HepG2 (cell line): ENCODE measurements around the gene ITCH. TPM values are rescaled to one million over a fixed set of nuclear protein-coding genes. Genes with fewer than 3 reads are reported as not detected.

ENCODE experiments used
- ATAC-seq: fragments of 200-7000 bp; cut with Tn5 transposase; 3 replicates; pipeline ENCODE4 v1.9.1; 2020; ENCODE audit warnings: mild to moderate bottlenecking, moderate library complexity
- BruUV-seq: library from RNA; stranded (reverse); fragments of 400-500 nt; replicated peaks from 2 replicates; lab custom pipeline; 2021; lab: Mats Ljungman, UMichigan
- CTCF ChIA-PET: fragments of 300-600 bp; formaldehyde crosslinking; extraction: SDS; loops from one replicate; lab custom pipeline; 2021; ENCODE audit warnings: low total read pairs, inconsistent platforms, low intra/inter-chr PET ratio; lab: Yijun Ruan, JAX
- POLR2A ChIA-PET: fragments of 350-600 bp; sonication (Branson Sonifier 250); formaldehyde crosslinking; loops from one replicate; lab custom pipeline; 2020; ENCODE audit warnings: antibody characterized with exemption, inconsistent platforms; lab: Yijun Ruan, JAX
- DNase-seq: peaks from one replicate; pipeline ENCODE4 v3.0.0-alpha.2; 2015; ENCODE audit warnings: low spot score
- FAIRE-seq: peaks from 3 replicates; lab custom pipeline; 2011; peaks lifted over from hg19 to GRCh38; lab: Jason Lieb, UNC
- H2AFZ ChIP-seq: one replicate; pipeline ENCODE4 v1.6.1; 2011; ENCODE audit warnings: low read length, inconsistent platforms
- H3K27ac ChIP-seq: fragments of 300-600 bp; 3 replicates; pipeline ENCODE4 v1.8.0; 2011; ENCODE audit warnings: mixed run types, mild to moderate bottlenecking, mixed read lengths, low read length, inconsistent platforms; ENCODE audit not compliant: insufficient read depth; ENCODE audit errors: extremely low read length
- H3K27me3 ChIP-seq, 2 experiments: fragments of 200-600 bp in 1 of 2; 2 replicates in 1 of 2; 3 replicates in 1 of 2; pipeline versions ENCODE4 v1.6.0 to v1.8.0; 2011; ENCODE audit warnings: low read length in 2 of 2, mild to moderate bottlenecking in 2 of 2, moderate library complexity in 2 of 2, inconsistent platforms in 1 of 2; ENCODE audit not compliant: insufficient read depth in 2 of 2, control insufficient read depth in 1 of 2
- H3K36me3 ChIP-seq, 2 experiments: fragments of 200-600 bp in 1 of 2; replicated peaks in 1 of 2; 2 replicates in 1 of 2; 3 replicates in 1 of 2; pipeline versions ENCODE4 v1.5.1 to v1.8.0; 2011; ENCODE audit warnings: low read length in 2 of 2, inconsistent platforms in 1 of 2; ENCODE audit not compliant: insufficient read depth in 2 of 2, control insufficient read depth in 1 of 2
- H3K4me1 ChIP-seq: 2 replicates; pipeline ENCODE4 v1.5.1; 2012; ENCODE audit warnings: low read length, inconsistent platforms; ENCODE audit not compliant: insufficient read depth
- H3K4me2 ChIP-seq: 2 replicates; pipeline ENCODE4 v1.6.0; 2011; ENCODE audit warnings: low read depth, low read length, inconsistent platforms
- H3K4me3 ChIP-seq, 3 experiments: fragments of 200-600 bp in 1 of 3; sonication (generic), shearing (Covaris generic) in 1 of 3; replicated peaks in 1 of 3; 2 replicates each; pipeline ENCODE4 v1.5.1; 2011 to 2016; ENCODE audit warnings: low read length in 3 of 3, inconsistent platforms in 2 of 3, low read depth in 2 of 3, mild to moderate bottlenecking in 2 of 3, control low read depth in 1 of 3, mixed read lengths in 1 of 3; ENCODE audit not compliant: insufficient read depth in 1 of 3
- H3K79me2 ChIP-seq: one replicate; pipeline ENCODE4 v1.6.1; 2011; ENCODE audit warnings: low read length, inconsistent platforms; ENCODE audit not compliant: insufficient read depth
- H3K9ac ChIP-seq: 2 replicates; pipeline ENCODE4 v1.6.0; 2011; ENCODE audit warnings: mild to moderate bottlenecking, low read depth, low read length, inconsistent platforms; ENCODE audit not compliant: insufficient read depth
- H3K9me3 ChIP-seq: 2 replicates; pipeline ENCODE4 v1.5.1; 2012; ENCODE audit warnings: mild to moderate bottlenecking, low read length
- H4K20me1 ChIP-seq: 2 replicates; pipeline ENCODE4 v1.6.0; 2011; ENCODE audit warnings: inconsistent platforms, mild to moderate bottlenecking, low read length, moderate library complexity; ENCODE audit not compliant: insufficient read depth
- ATF3 ChIP-seq: sonication (generic); formaldehyde crosslinking; IDR thresholded peaks from 2 replicates; pipeline ENCODE4 v1.4.0; 2020; ENCODE audit warnings: missing genetic modification reagents
- HHEX ChIP-seq: IDR thresholded peaks from 2 replicates; pipeline ENCODE4 v1.6.1; 2016; ENCODE audit warnings: control low read depth
- NR2F6 ChIP-seq, 2 experiments: IDR thresholded peaks; 2 replicates each; pipeline ENCODE4 v1.6.1; 2016; ENCODE audit warnings: antibody characterized with exemption in 1 of 2, mild to moderate bottlenecking in 1 of 2
- ONECUT2 ChIP-seq: sonication (generic); formaldehyde crosslinking; IDR thresholded peaks from 2 replicates; pipeline ENCODE4 v1.4.0; 2020; ENCODE audit warnings: missing genetic modification reagents
- SAP130 ChIP-seq: IDR thresholded peaks from 2 replicates; pipeline ENCODE4 v1.6.1; 2016; ENCODE audit warnings: low read depth
- SMAD9 ChIP-seq: sonication (generic); formaldehyde crosslinking; IDR thresholded peaks from 2 replicates; pipeline ENCODE4 v1.5.1; 2020; ENCODE audit warnings: mild to moderate bottlenecking, missing genetic modification reagents
- SMC3 ChIP-seq: IDR thresholded peaks from 2 replicates; pipeline ENCODE4 v1.6.1; 2011; ENCODE audit warnings: low read length, improper control_type of control experiment
- ZBTB8A ChIP-seq: sonication (generic); formaldehyde crosslinking; IDR thresholded peaks from 2 replicates; pipeline ENCODE4 v1.4.0; 2020; ENCODE audit warnings: mild to moderate bottlenecking, low read depth, missing genetic modification reagents, borderline replicate concordance
- ZNF557 ChIP-seq: sonication (generic); formaldehyde crosslinking; IDR thresholded peaks from 2 replicates; pipeline ENCODE4 v1.4.0; 2020; ENCODE audit warnings: missing genetic modification reagents
- ZSCAN31 ChIP-seq: sonication (generic); formaldehyde crosslinking; IDR thresholded peaks from 2 replicates; pipeline ENCODE4 v1.5.0; 2020; ENCODE audit warnings: low read depth, mild to moderate bottlenecking, missing genetic modification reagents
- ZXDC ChIP-seq: sonication (generic); formaldehyde crosslinking; IDR thresholded peaks from 2 replicates; pipeline ENCODE4 v1.5.0; 2020; ENCODE audit warnings: mild to moderate bottlenecking, missing genetic modification reagents
- WGBS: methylation state at CpG from one replicate; pipeline ENCODE4 v1.1.6; 2017; ENCODE audit warnings: low lambda C conversion rate; 5-methylcytosine and 5-hydroxymethylcytosine counted together
- in situ Hi-C: cut with HindIII; loops from 2 replicates; pipeline ENCODE4 v1.10.0; 2017; ENCODE audit warnings: low pct_unique_long_range_greater_than_20kb; ENCODE audit not compliant: extremely low pct_ligation_motif_present
- intact Hi-C: fragments of 100-400 bp; cut with micrococcal nuclease; formaldehyde crosslinking; loops from one replicate; pipeline ENCODE4 v1.10.0; 2022; ENCODE audit not compliant: unreplicated experiment
- polyA plus RNA-seq, 8 experiments: library from polyadenylated mRNA; depleted of rRNA in 3 of 8; stranded (reverse) in 7 of 8; unstranded in 1 of 8; fragments of >200 nt; fragmentation: Illumina TruSeq in 4 of 8; extraction: Trizol in 4 of 8; gene quantifications; 2 replicates each; pipeline versions ENCODE4 v1.2.1 to v1.2.3, GENCODE V29; 2011 to 2016; ENCODE audit warnings: low read depth in 4 of 8, missing spikeins in 1 of 8, mixed read lengths in 1 of 8; ENCODE audit not compliant: insufficient read depth in 1 of 8
- total RNA-seq, 5 experiments: library from RNA; depleted of rRNA; stranded (reverse); fragments of >200 nt; fragmentation: Illumina TruSeq; extraction: Trizol; gene quantifications; 2 replicates each; pipeline ENCODE4 v1.2.3, GENCODE V29; 2016; ENCODE audit warnings: low read depth in 1 of 5
- TF ChIP-seq, protein P1 (sequence below): sonication (generic); formaldehyde crosslinking; IDR thresholded peaks from 2 replicates; pipeline ENCODE4 v1.4.0; 2020; ENCODE audit warnings: mild to moderate bottlenecking, missing genetic modification reagents, borderline replicate concordance

ITCH gene
- total and polyA plus RNA-seq, 2 of the 13 experiments (the other 11 are each of a cell fraction or from before 2014, with no cell fraction given): 20.5 to 112 TPM

DNA sequence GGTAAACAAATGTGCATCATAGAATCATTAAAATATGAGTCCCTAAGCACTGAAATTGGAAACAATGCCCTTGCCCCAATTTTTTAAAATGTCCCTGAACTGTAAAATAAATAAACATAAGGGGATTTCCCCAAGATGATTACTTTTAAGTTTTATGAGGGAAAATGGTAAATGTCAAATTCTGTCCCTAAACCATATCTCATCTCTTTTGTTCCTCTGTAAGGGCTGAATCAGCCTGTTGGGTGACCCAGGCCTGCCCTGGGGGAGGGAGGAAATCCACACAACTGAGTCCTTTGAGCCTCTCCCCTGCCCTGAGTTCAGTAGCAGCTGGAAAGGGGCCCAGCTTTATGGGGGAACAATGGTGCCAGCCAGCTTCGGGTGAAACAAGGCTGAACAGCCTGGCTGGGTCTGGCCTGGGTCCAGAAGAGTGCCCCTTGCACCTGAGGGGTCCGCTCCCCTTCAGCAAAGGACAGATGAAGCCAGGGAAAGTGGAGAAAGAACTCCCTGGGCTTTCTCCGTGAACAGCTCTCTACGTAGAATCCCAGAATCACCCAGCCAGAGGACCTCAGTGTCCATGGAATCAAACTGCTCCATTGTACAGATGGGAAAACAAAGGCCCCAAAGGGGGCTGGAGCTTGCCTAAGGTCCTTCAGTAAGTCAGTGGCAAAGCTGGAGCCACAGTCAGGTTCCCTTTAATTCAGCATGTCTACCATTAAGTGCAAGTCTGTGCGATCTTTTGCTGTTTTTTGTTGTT lies 28.2 kb upstream of the ITCH start:
- Histone ChIP-seq H3K36me3 (no peaks in the 10 kb centered on the region), H3K27ac (peak overlapping the region; percentile 59), H3K27me3 (no peaks in the 10 kb centered on the region), H3K79me2 (no peaks in the 10 kb centered on the region), H3K4me1 (peaks cover 70% of the 10 kb centered on the region), H3K9ac (peak overlapping the region; percentile 50), H4K20me1 (no peaks in the 10 kb centered on the region), H3K4me2 (peak overlapping the region; percentile 72), H2AFZ (peak overlapping the region; percentile 16), H3K4me3 (peak overlapping the region in 2 of 3 experiments; percentile 3 to 53; a peak in 2 of 6 replicates), H3K9me3 (no peaks in the 10 kb centered on the region)
- intact Hi-C loops: loop anchor here (5.0 kb wide), 1 partner anchor 72 kb away; no protein-coding TSS in a partner anchor
- DNase-seq (peak; percentile 83), ATAC-seq (peak; percentile 50), FAIRE-seq (no peak)
- POLR2A ChIA-PET: interaction anchor here (0.8 to 7.5 kb wide), 13 partner anchors 10 to 491 kb away, joined by 3 to 89 read pairs (median 4); partner anchors contain the start of genes AHCY, ITCH and NCOA6
- WGBS: 27% methylated on average over 5 of the region's 5 CpGs
- in situ Hi-C loops: no loop called here
- CTCF ChIA-PET: no interaction called here
- BruUV-seq: TSS peak; percentile 93
- TF ChIP-seq NR2F6 (IDR thresholded peaks at IDR 0.05) (peak; percentile 45; the same call in 1 of the 2 replicates), NR2F6 (CRISPR knock-in tag; IDR thresholded peaks at IDR 0.05) (peak; percentile 56), SMAD9 (no peak), ZSCAN31 (CRISPR knock-in tag) (no peak), ONECUT2 (no peak), ZNF557 (no peak), HHEX (no peak), ZBTB8A (CRISPR knock-in tag) (no peak), ZXDC (CRISPR knock-in tag) (no peak), SMC3 (no peak), ATF3 (no peak), SAP130 (no peak; the same call in 1 of the 2 replicates)
- TF ChIP-seq, protein P1, sequence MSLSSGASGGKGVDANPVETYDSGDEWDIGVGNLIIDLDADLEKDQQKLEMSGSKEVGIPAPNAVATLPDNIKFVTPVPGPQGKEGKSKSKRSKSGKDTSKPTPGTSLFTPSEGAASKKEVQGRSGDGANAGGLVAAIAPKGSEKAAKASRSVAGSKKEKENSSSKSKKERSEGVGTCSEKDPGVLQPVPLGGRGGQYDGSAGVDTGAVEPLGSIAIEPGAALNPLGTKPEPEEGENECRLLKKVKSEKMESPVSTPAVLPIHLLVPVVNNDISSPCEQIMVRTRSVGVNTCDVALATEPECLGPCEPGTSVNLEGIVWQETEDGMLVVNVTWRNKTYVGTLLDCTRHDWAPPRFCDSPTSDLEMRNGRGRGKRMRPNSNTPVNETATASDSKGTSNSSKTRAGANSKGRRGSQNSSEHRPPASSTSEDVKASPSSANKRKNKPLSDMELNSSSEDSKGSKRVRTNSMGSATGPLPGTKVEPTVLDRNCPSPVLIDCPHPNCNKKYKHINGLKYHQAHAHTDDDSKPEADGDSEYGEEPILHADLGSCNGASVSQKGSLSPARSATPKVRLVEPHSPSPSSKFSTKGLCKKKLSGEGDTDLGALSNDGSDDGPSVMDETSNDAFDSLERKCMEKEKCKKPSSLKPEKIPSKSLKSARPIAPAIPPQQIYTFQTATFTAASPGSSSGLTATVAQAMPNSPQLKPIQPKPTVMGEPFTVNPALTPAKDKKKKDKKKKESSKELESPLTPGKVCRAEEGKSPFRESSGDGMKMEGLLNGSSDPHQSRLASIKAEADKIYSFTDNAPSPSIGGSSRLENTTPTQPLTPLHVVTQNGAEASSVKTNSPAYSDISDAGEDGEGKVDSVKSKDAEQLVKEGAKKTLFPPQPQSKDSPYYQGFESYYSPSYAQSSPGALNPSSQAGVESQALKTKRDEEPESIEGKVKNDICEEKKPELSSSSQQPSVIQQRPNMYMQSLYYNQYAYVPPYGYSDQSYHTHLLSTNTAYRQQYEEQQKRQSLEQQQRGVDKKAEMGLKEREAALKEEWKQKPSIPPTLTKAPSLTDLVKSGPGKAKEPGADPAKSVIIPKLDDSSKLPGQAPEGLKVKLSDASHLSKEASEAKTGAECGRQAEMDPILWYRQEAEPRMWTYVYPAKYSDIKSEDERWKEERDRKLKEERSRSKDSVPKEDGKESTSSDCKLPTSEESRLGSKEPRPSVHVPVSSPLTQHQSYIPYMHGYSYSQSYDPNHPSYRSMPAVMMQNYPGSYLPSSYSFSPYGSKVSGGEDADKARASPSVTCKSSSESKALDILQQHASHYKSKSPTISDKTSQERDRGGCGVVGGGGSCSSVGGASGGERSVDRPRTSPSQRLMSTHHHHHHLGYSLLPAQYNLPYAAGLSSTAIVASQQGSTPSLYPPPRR (CRISPR knock-in tag): no peak
